CD4-positive, CD25-positive, alpha-beta regulatory T cell (primary cell): ENCODE data around the gene ACP3. TPM values are rescaled to one million over a fixed set of nuclear protein-coding genes. Genes with fewer than 3 reads are reported as not detected.

ENCODE experiments used
- ATAC-seq, 2 donors: fragments of 150-1000 bp; cut with Tn5 transposase; one replicate each; pipeline ENCODE4 v1.10.0; 2021; ENCODE audit warnings: low read depth in 2 of 2, moderate number of reproducible peaks in 2 of 2, moderate library complexity in 1 of 2
- DNase-seq, 3 donors: peaks; one replicate each; pipeline versions ENCODE4 v3.0.0 to v3.0.0-alpha.2; 2012 to 2022; ENCODE audit warnings: mixed read lengths in 1 of 3
- H3K27ac ChIP-seq: one replicate; pipeline ENCODE4 v1.7.0; 2013; ENCODE audit warnings: mild to moderate bottlenecking, low read length; ENCODE audit not compliant: insufficient read depth, poor library complexity, severe bottlenecking
- H3K27me3 ChIP-seq: one replicate; pipeline ENCODE4 v1.7.0; 2013; ENCODE audit warnings: low read length; ENCODE audit not compliant: control insufficient read depth, insufficient read depth
- H3K36me3 ChIP-seq: one replicate; pipeline ENCODE4 v1.7.0; 2013; ENCODE audit warnings: mild to moderate bottlenecking, low read length, moderate library complexity; ENCODE audit not compliant: control insufficient read depth, insufficient read depth
- H3K4me1 ChIP-seq: 2 replicates; pipeline ENCODE4 v1.7.0; 2013; ENCODE audit warnings: mild to moderate bottlenecking, low read length; ENCODE audit not compliant: insufficient read depth, control insufficient read depth, poor library complexity, severe bottlenecking
- H3K4me3 ChIP-seq: one replicate; pipeline ENCODE4 v1.7.0; 2013; ENCODE audit warnings: low read depth, mild to moderate bottlenecking, low read length, moderate library complexity
- H3K9me3 ChIP-seq, 2 experiments: 1 replicate in 1 of 2; 2 replicates in 1 of 2; pipeline ENCODE4 v1.7.0; 2013; ENCODE audit warnings: low read length in 2 of 2, mild to moderate bottlenecking in 1 of 2, moderate library complexity in 1 of 2; ENCODE audit not compliant: control insufficient read depth in 2 of 2
- H3K27ac Mint-ChIP-seq, 3 donors: one replicate each; pipeline ENCODE4 v1.8.0; 2020 to 2022; ENCODE audit warnings: mild to moderate bottlenecking in 3 of 3, mixed read lengths in 3 of 3, moderate library complexity in 2 of 3
- H3K27me3 Mint-ChIP-seq: one replicate; pipeline ENCODE4 v1.8.0; 2022; ENCODE audit warnings: mild to moderate bottlenecking, mixed read lengths
- H3K36me3 Mint-ChIP-seq: one replicate; pipeline ENCODE4 v1.8.0; 2020; ENCODE audit warnings: mixed read lengths
- H3K4me1 Mint-ChIP-seq, 4 donors: one replicate each; pipeline ENCODE4 v1.8.0; 2020 to 2022; ENCODE audit warnings: mixed read lengths in 4 of 4, mild to moderate bottlenecking in 1 of 4
- H3K4me3 Mint-ChIP-seq, 4 donors: one replicate each; pipeline ENCODE4 v1.8.0; 2020 to 2022; ENCODE audit warnings: mild to moderate bottlenecking in 4 of 4, mixed read lengths in 4 of 4, moderate library complexity in 3 of 4
- H3K9me3 Mint-ChIP-seq, 7 donors: one replicate each; pipeline ENCODE4 v1.8.0; 2020 to 2022; ENCODE audit warnings: mixed read lengths in 7 of 7, mild to moderate bottlenecking in 3 of 7, moderate library complexity in 2 of 7
- polyA plus RNA-seq, 4 donors: library from polyadenylated mRNA; unstranded; fragments of 300-500 nt; fragmentation: Illumina TruSeq; gene quantifications; one replicate each; pipeline ENCODE4 v1.2.3, GENCODE V29; 2021
- total RNA-seq: library from RNA; stranded (reverse); gene quantifications from one replicate; pipeline ENCODE4 v1.2.3, GENCODE V29; 2022

The ACP3 gene
- total and polyA plus RNA-seq, 5 donors from 2014 or later = not detected

DNA sequence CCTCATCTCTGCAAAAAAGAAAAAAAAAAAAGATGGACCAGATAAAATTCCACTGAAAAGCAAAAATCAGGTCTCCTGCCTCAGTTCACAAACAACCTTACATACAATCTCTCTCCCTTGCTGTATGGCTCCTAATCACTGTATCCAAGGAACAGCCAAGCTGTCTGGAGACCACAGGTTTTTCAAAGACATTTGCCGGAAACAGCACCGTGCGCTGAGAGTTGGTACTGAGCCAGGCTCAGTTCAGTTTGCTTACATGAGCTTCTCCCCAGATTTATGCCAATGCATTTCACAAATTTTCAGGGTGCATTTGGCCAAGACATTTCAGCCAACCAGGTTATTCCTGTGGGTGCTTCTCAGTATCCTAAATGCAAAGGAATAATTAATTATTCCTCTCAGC is 4.1 kb downstream of the ACP3 start:
- Histone ChIP-seq H3K4me3 (no peak overlapping the region), H3K36me3 (no peaks in the 10 kb centered on the region), H3K4me1 (no peaks in the 10 kb centered on the region), H3K27me3 (peaks cover 4% of the 10 kb centered on the region), H3K27ac (no peak overlapping the region), H3K9me3 (no peaks in the 10 kb centered on the region)
- Mint-ChIP-seq H3K27me3 (peaks cover 24% of the 10 kb centered on the region), H3K36me3 (no peaks in the 10 kb centered on the region), H3K9me3 (peaks cover 0 to 2% (median 0%) of the 10 kb centered on the region in 7 donors), H3K27ac (no peak overlapping the region), H3K4me1 (no peaks in the 10 kb centered on the region), H3K4me3 (no peak overlapping the region)
- DNase-seq (no peak), ATAC-seq (no peak)

DNA sequence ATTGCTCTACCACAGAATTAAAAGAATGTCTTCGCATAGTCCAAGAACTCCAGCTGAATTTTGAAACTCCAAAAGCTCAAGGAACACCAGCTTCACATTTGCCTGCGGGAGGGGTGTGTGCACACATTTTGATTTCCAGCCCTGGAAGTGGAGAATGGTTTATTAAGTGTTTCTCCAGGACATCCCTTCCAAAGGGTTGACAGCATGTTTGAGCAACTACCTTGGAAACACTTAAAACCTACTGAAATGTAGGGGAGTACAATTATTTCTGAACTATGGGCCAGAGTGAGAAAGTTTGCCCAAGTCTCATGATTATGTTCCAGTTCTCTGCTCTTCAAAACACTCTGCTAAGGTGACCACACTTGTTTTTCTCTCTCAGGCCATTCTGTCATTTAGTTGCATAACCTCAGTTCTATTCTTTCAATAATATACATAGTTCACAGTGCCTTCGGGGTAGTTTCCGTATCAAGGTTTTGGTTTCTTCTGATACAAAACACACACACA is 7.9 kb downstream of the ACP3 start:
- peaks cover 0 to 2% (median 0%) of the 10 kb centered on the region in 7 donors for H3K9me3 Mint-ChIP-seq
- H3K4me1 ChIP-seq = no peaks in the 10 kb centered on the region
- no peaks in the 10 kb centered on the region for H3K9me3 ChIP-seq
- no peaks in the 10 kb centered on the region for H3K4me1 Mint-ChIP-seq
- no peak overlapping the region for H3K4me3 Mint-ChIP-seq
- H3K27ac ChIP-seq = no peak overlapping the region
- H3K27me3 Mint-ChIP-seq = peaks cover 26% of the 10 kb centered on the region
- H3K4me3 ChIP-seq = no peak overlapping the region
- ATAC-seq (no peak), DNase-seq (no peak)
- H3K27ac Mint-ChIP-seq = no peak overlapping the region
- no peaks in the 10 kb centered on the region for H3K36me3 ChIP-seq
- peaks cover 4% of the 10 kb centered on the region for H3K27me3 ChIP-seq
- H3K36me3 Mint-ChIP-seq = no peaks in the 10 kb centered on the region

DNA sequence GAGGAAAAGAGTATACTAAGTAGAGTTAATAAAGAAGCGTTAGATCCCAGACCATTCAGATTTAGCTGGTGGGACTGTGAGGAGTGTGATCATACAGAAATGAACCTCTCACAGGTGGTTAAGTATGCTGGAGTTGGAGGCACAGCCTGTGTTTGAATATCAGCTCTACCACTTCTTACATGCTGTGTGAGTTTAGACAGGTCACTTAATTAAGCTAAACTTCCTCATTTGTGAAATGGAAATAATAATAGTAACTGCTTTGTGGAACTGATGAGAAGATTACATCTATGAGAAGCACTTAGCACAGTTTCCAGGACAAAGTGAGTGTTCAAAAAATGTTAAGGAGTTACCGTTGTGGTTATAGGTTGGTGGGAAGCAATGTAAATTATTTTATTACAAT is 8.4 kb downstream of the ACP3 start:
- no peak overlapping the region for H3K4me3 ChIP-seq
- peaks cover 22% of the 10 kb centered on the region for H3K27me3 Mint-ChIP-seq
- no peaks in the 10 kb centered on the region for H3K36me3 Mint-ChIP-seq
- no peak for DNase-seq
- H3K4me1 Mint-ChIP-seq = no peaks in the 10 kb centered on the region
- H3K27ac Mint-ChIP-seq = no peak overlapping the region
- no peaks in the 10 kb centered on the region for H3K9me3 ChIP-seq
- no peak overlapping the region for H3K27ac ChIP-seq
- H3K4me3 Mint-ChIP-seq = no peak overlapping the region
- H3K9me3 Mint-ChIP-seq = no peaks in the 10 kb centered on the region
- no peak for ATAC-seq
- H3K27me3 ChIP-seq = peaks cover 4% of the 10 kb centered on the region
- no peaks in the 10 kb centered on the region for H3K4me1 ChIP-seq
- no peaks in the 10 kb centered on the region for H3K36me3 ChIP-seq

DNA sequence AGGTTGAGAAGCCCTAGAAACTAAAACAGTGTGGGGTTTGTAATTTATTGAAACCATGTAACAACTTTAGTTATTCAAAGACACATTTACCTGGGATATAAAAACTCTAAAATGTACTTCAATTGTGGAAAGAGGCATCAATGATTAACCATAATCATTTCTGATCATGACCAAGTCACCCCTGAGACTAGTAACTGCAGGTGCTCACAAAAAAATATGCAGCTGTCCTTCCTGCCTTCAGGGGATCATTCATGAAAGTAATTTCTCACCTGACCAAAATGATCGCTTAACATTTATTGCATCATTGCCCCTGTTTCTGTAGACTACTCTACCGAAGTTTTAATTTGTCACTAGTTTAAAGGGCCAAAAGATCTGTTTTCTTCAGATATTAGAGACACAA is 9.0 kb downstream of the ACP3 start:
- ATAC-seq (no peak), DNase-seq (no peak)
- Histone ChIP-seq H3K27ac (no peak overlapping the region), H3K4me1 (no peaks in the 10 kb centered on the region), H3K9me3 (no peaks in the 10 kb centered on the region), H3K36me3 (no peaks in the 10 kb centered on the region), H3K27me3 (peaks cover 4% of the 10 kb centered on the region), H3K4me3 (no peak overlapping the region)
- no peaks in the 10 kb centered on the region for H3K36me3 Mint-ChIP-seq
- H3K4me1 Mint-ChIP-seq = no peaks in the 10 kb centered on the region
- H3K27ac Mint-ChIP-seq = no peak overlapping the region
- H3K27me3 Mint-ChIP-seq = peaks cover 21% of the 10 kb centered on the region
- no peak overlapping the region for H3K4me3 Mint-ChIP-seq
- no peaks in the 10 kb centered on the region for H3K9me3 Mint-ChIP-seq

DNA sequence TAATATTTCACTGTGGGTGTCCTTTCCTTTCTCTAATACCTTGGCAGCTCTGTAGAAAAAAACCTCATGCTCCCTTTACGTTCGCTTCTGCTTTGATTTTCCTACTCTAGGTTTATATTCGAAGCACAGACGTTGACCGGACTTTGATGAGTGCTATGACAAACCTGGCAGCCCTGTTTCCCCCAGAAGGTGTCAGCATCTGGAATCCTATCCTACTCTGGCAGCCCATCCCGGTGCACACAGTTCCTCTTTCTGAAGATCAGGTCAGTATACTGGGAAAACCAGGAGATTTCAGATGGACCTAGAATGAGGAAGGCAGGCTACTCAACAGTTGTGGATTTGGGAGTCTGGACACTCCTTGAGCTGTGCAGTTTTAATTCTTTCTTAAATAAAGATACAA is 14.9 kb downstream of the ACP3 start:
- Histone ChIP-seq H3K4me1 (no peaks in the 10 kb centered on the region), H3K4me3 (no peak overlapping the region), H3K9me3 (no peaks in the 10 kb centered on the region), H3K36me3 (no peaks in the 10 kb centered on the region), H3K27me3 (peaks cover 8% of the 10 kb centered on the region), H3K27ac (no peak overlapping the region)
- Mint-ChIP-seq H3K4me3 (no peak overlapping the region), H3K27ac (no peak overlapping the region), H3K4me1 (no peaks in the 10 kb centered on the region), H3K9me3 (no peaks in the 10 kb centered on the region), H3K27me3 (peaks cover 7% of the 10 kb centered on the region), H3K36me3 (no peaks in the 10 kb centered on the region)
- ATAC-seq (no peak), DNase-seq (no peak)

DNA sequence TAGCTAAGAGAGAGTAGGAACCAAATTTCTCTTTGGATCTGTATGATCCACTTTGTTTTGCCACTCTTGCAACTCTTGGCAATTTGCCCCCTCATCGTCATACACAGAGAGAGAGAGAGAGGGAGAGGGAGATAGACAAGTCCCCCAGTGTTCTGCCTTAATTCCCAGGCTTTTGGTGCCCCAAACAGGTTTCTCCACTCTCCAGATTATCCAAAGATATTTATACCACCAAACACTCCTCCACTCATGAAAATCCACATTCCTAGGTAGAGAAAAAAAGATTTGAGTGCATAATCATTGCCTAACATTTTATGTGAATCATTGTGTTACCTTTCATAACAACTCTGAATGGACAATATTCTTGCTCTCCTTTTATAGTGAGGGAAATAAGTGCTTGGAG is 15.3 kb downstream of the ACP3 start:
- Histone ChIP-seq H3K4me1 (no peaks in the 10 kb centered on the region), H3K27ac (no peak overlapping the region), H3K36me3 (no peaks in the 10 kb centered on the region), H3K9me3 (no peaks in the 10 kb centered on the region), H3K4me3 (no peak overlapping the region), H3K27me3 (peaks cover 8% of the 10 kb centered on the region)
- Mint-ChIP-seq H3K9me3 (no peaks in the 10 kb centered on the region), H3K36me3 (no peaks in the 10 kb centered on the region), H3K4me1 (no peaks in the 10 kb centered on the region), H3K27ac (no peak overlapping the region), H3K4me3 (no peak overlapping the region), H3K27me3 (peaks cover 5% of the 10 kb centered on the region)
- DNase-seq (no peak), ATAC-seq (no peak)

DNA sequence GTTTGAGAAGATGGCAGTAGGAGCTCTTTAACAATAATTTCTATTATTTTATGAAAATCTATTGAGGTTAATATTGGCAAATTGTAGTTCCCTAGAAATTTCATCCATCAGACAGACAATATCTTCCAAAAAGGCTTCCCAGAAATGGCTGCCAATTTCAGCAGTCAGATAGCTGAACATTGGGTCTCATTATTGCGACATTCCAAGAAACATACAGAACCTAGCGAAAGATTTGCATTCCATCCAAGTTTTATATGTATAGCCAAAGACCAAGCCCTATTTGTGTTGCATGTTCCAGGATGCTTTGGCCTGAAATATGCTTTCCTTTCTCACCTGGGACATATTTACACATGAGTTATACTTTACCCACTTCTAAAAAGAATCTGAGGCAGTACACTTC is 24.5 kb downstream of the ACP3 start:
- Histone ChIP-seq H3K4me1 (no peaks in the 10 kb centered on the region), H3K27me3 (peaks cover 11% of the 10 kb centered on the region), H3K27ac (no peak overlapping the region), H3K4me3 (no peak overlapping the region), H3K36me3 (no peaks in the 10 kb centered on the region), H3K9me3 (no peaks in the 10 kb centered on the region)
- Mint-ChIP-seq H3K27ac (peak overlapping the region in 1 of 3 donors; percentile 18), H3K36me3 (no peaks in the 10 kb centered on the region), H3K4me3 (no peak overlapping the region), H3K9me3 (peaks cover 0 to 5% (median 0%) of the 10 kb centered on the region in 7 donors), H3K4me1 (peaks cover 0 to 5% (median 0%) of the 10 kb centered on the region in 4 donors), H3K27me3 (peaks cover 21% of the 10 kb centered on the region)
- ATAC-seq (no peak), DNase-seq (no peak)

DNA sequence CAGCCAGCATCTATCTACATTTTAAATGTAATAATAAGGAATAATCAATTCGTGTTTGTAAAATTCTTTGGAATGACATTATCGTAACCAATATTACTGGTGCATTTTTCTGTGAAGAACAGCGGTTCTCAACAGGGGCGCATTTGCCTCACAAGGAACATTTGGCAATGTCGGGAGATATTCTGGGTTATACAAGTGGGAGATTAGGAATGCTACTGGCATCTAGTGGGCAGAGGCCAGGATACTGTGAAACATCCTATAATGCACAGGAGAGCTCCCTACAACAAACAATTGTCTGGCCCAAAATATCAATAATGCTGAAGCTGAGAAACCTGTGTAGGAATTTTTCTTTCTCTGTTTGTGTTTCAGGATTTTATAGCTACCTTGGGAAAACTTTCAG is 25.0 kb downstream of the ACP3 start:
- Histone ChIP-seq H3K36me3 (no peaks in the 10 kb centered on the region), H3K4me3 (no peak overlapping the region), H3K27ac (no peak overlapping the region), H3K4me1 (no peaks in the 10 kb centered on the region), H3K9me3 (no peaks in the 10 kb centered on the region), H3K27me3 (peaks cover 11% of the 10 kb centered on the region)
- Mint-ChIP-seq H3K27me3 (peaks cover 21% of the 10 kb centered on the region), H3K36me3 (no peaks in the 10 kb centered on the region), H3K9me3 (peaks cover 0 to 5% (median 0%) of the 10 kb centered on the region in 7 donors), H3K4me3 (no peak overlapping the region), H3K4me1 (peaks cover 0 to 5% (median 0%) of the 10 kb centered on the region in 4 donors), H3K27ac (peak overlapping the region in 1 of 3 donors; percentile 18)
- no peak for DNase-seq
- ATAC-seq = no peak
